Activated T-helper 2 cell treated with anti-CD3 and anti-CD28 coated beads, Interferon-gamma antibody, Interleukin-2, Interleukin-4, amounts not matched to agents 10 μg/mL and 5 μg/mL and 100 μg/mL, durations not matched to agents 14 hours and 24 hours and 36 hours (primary cell): ENCODE measurements around the gene CORIN. TPM values are rescaled to one million over a fixed set of nuclear protein-coding genes. Genes with fewer than 3 reads are reported as not detected.

Source experiments
- DNase-seq: peaks from one replicate; pipeline ENCODE4 v3.0.0; 2021; ENCODE audit warnings: low spot score
- H3K27ac Mint-ChIP-seq: one replicate; pipeline ENCODE4 v1.8.0; 2021; ENCODE audit warnings: mixed read lengths
- H3K27me3 Mint-ChIP-seq: one replicate; pipeline ENCODE4 v1.8.0; 2021; ENCODE audit warnings: low read depth, mixed read lengths
- H3K36me3 Mint-ChIP-seq: one replicate; pipeline ENCODE4 v1.8.0; 2021; ENCODE audit warnings: low read depth, mixed read lengths
- H3K4me1 Mint-ChIP-seq: one replicate; pipeline ENCODE4 v1.8.0; 2021; ENCODE audit warnings: low read depth, mixed read lengths
- H3K4me3 Mint-ChIP-seq: one replicate; pipeline ENCODE4 v1.8.0; 2021; ENCODE audit warnings: low read depth, mild to moderate bottlenecking, moderate library complexity, mixed read lengths
- H3K9me3 Mint-ChIP-seq: one replicate; pipeline ENCODE4 v1.8.0; 2021; ENCODE audit warnings: mixed read lengths
- intact Hi-C: fragments of 100-400 bp; cut with micrococcal nuclease; formaldehyde crosslinking; loops from one replicate; pipeline ENCODE4 v1.15.1; 2023
- total RNA-seq: library from RNA; stranded (reverse); gene quantifications from 2 replicates; pipeline ENCODE4 v1.2.3, GENCODE V29; 2022

Gene CORIN
- total RNA-seq, 1 donor from 2014 or later = 0.30 TPM

GRCh38 chr4:47654972-47655693 lies 182.7 kb downstream of the CORIN start:
- no peaks in the 10 kb centered on the region for H3K36me3 Mint-ChIP-seq
- H3K27me3 Mint-ChIP-seq = peaks cover 3% of the 10 kb centered on the region
- H3K4me1 Mint-ChIP-seq = no peaks in the 10 kb centered on the region
- H3K27ac Mint-ChIP-seq = no peak overlapping the region
- DNase-seq = no peak
- H3K4me3 Mint-ChIP-seq = no peak overlapping the region
- H3K9me3 Mint-ChIP-seq = no peaks in the 10 kb centered on the region
- intact Hi-C loops = no loop called here

GRCh38 chr4:47652092-47652491 lies 185.8 kb downstream of the CORIN start:
- Mint-ChIP-seq H3K36me3 (no peaks in the 10 kb centered on the region), H3K27me3 (peaks cover 2% of the 10 kb centered on the region), H3K9me3 (no peaks in the 10 kb centered on the region), H3K4me1 (no peaks in the 10 kb centered on the region), H3K4me3 (no peak overlapping the region), H3K27ac (no peak overlapping the region)
- intact Hi-C loops = no loop called here
- no peak for DNase-seq

GRCh38 chr4:47651231-47651630 lies 186.6 kb downstream of the CORIN start:
- peaks cover 2% of the 10 kb centered on the region for H3K27me3 Mint-ChIP-seq
- no peak overlapping the region for H3K4me3 Mint-ChIP-seq
- H3K4me1 Mint-ChIP-seq = no peaks in the 10 kb centered on the region
- intact Hi-C loops = no loop called here
- no peaks in the 10 kb centered on the region for H3K9me3 Mint-ChIP-seq
- H3K36me3 Mint-ChIP-seq = no peaks in the 10 kb centered on the region
- no peak overlapping the region for H3K27ac Mint-ChIP-seq
- no peak for DNase-seq

GRCh38 chr4:47650584-47651130 lies 187.2 kb downstream of the CORIN start:
- no peaks in the 10 kb centered on the region for H3K36me3 Mint-ChIP-seq
- no peak overlapping the region for H3K27ac Mint-ChIP-seq
- intact Hi-C loops = no loop called here
- peaks cover 2% of the 10 kb centered on the region for H3K27me3 Mint-ChIP-seq
- no peaks in the 10 kb centered on the region for H3K9me3 Mint-ChIP-seq
- H3K4me3 Mint-ChIP-seq = no peak overlapping the region
- no peak for DNase-seq
- no peaks in the 10 kb centered on the region for H3K4me1 Mint-ChIP-seq

GRCh38 chr4:47647544-47647943 lies 190.3 kb downstream of the CORIN start:
- DNase-seq = no peak
- H3K27me3 Mint-ChIP-seq = peaks cover 2% of the 10 kb centered on the region
- no peaks in the 10 kb centered on the region for H3K9me3 Mint-ChIP-seq
- no peaks in the 10 kb centered on the region for H3K36me3 Mint-ChIP-seq
- intact Hi-C loops = no loop called here
- no peak overlapping the region for H3K4me3 Mint-ChIP-seq
- no peaks in the 10 kb centered on the region for H3K4me1 Mint-ChIP-seq
- no peak overlapping the region for H3K27ac Mint-ChIP-seq

- H3K36me3 Mint-ChIP-seq = no peaks in the 10 kb centered on the region
- no peak overlapping the region for H3K27ac Mint-ChIP-seq
- peaks cover 2% of the 10 kb centered on the region for H3K27me3 Mint-ChIP-seq
- H3K4me3 Mint-ChIP-seq = no peak overlapping the region
- DNase-seq = no peak
- H3K9me3 Mint-ChIP-seq = no peaks in the 10 kb centered on the region
- intact Hi-C loops = no loop called here
- H3K4me1 Mint-ChIP-seq = no peaks in the 10 kb centered on the region
Measured at GRCh38 chr4:47647029-47647428, 190.8 kb downstream of the CORIN start.

- Mint-ChIP-seq H3K4me3 (no peak overlapping the region), H3K27ac (no peak overlapping the region), H3K9me3 (no peaks in the 10 kb centered on the region), H3K27me3 (peaks cover 2% of the 10 kb centered on the region), H3K36me3 (no peaks in the 10 kb centered on the region), H3K4me1 (no peaks in the 10 kb centered on the region)
- DNase-seq = no peak
- intact Hi-C loops = no loop called here
Measured at GRCh38 chr4:47646372-47646771, 191.5 kb downstream of the CORIN start.

- Mint-ChIP-seq H3K27me3 (no peaks in the 10 kb centered on the region), H3K4me1 (no peaks in the 10 kb centered on the region), H3K27ac (no peak overlapping the region), H3K9me3 (no peaks in the 10 kb centered on the region), H3K4me3 (no peak overlapping the region), H3K36me3 (no peaks in the 10 kb centered on the region)
- DNase-seq = no peak
- intact Hi-C loops = no loop called here
Measured at GRCh38 chr4:47643845-47644244, 194.0 kb downstream of the CORIN start.

- Mint-ChIP-seq H3K9me3 (no peaks in the 10 kb centered on the region), H3K4me3 (no peak overlapping the region), H3K4me1 (no peaks in the 10 kb centered on the region), H3K27me3 (no peaks in the 10 kb centered on the region), H3K27ac (no peak overlapping the region), H3K36me3 (no peaks in the 10 kb centered on the region)
- intact Hi-C loops = no loop called here
- no peak for DNase-seq
Measured at GRCh38 chr4:47642985-47643760, 194.7 kb downstream of the CORIN start.

GRCh38 chr4:47642191-47642830 lies 195.6 kb downstream of the CORIN start:
- Mint-ChIP-seq H3K9me3 (no peaks in the 10 kb centered on the region), H3K27me3 (no peaks in the 10 kb centered on the region), H3K4me3 (no peak overlapping the region), H3K27ac (no peak overlapping the region), H3K36me3 (no peaks in the 10 kb centered on the region), H3K4me1 (no peaks in the 10 kb centered on the region)
- intact Hi-C loops = no loop called here
- DNase-seq = no peak

GRCh38 chr4:47641755-47642154 lies 196.1 kb downstream of the CORIN start:
- H3K27me3 Mint-ChIP-seq = no peaks in the 10 kb centered on the region
- H3K36me3 Mint-ChIP-seq = no peaks in the 10 kb centered on the region
- H3K27ac Mint-ChIP-seq = no peak overlapping the region
- intact Hi-C loops = no loop called here
- H3K4me1 Mint-ChIP-seq = no peaks in the 10 kb centered on the region
- H3K4me3 Mint-ChIP-seq = no peak overlapping the region
- no peak for DNase-seq
- H3K9me3 Mint-ChIP-seq = peaks cover 4% of the 10 kb centered on the region

- H3K4me1 Mint-ChIP-seq = no peaks in the 10 kb centered on the region
- no peaks in the 10 kb centered on the region for H3K27me3 Mint-ChIP-seq
Measured at GRCh38 chr4:47640911-47641310, 197.0 kb downstream of the CORIN start.

GRCh38 chr4:47639531-47639930 lies 198.3 kb downstream of the CORIN start:
- Mint-ChIP-seq H3K9me3 (peaks cover 6% of the 10 kb centered on the region), H3K4me3 (no peak overlapping the region), H3K27me3 (no peaks in the 10 kb centered on the region), H3K27ac (no peak overlapping the region), H3K4me1 (no peaks in the 10 kb centered on the region), H3K36me3 (no peaks in the 10 kb centered on the region)
- no peak for DNase-seq
- intact Hi-C loops = no loop called here

More at GRCh38 chr4:47640911-47641310, 197.0 kb downstream of the CORIN start:
- Mint-ChIP-seq H3K36me3 (no peaks in the 10 kb centered on the region), H3K27ac (no peak overlapping the region), H3K9me3 (peaks cover 6% of the 10 kb centered on the region), H3K4me3 (no peak overlapping the region)
- intact Hi-C loops = no loop called here
- no peak for DNase-seq
